HG02852 (cell line): ENCODE results near the gene TMC1.
"Not testable (repeated sequence)": the region's sequence is repeated elsewhere in the genome, so short reads cannot be mapped to it uniquely, and the experiment has no call there.

ENCODE experiments used
- ATAC-seq: cut with Tn5 transposase; IDR thresholded peaks from one replicate; pipeline ENCODE4 v1.9.1; 2021; ENCODE audit warnings: mild to moderate bottlenecking, moderate library complexity; ENCODE audit not compliant: unreplicated experiment

Gene TMC1

DNA sequence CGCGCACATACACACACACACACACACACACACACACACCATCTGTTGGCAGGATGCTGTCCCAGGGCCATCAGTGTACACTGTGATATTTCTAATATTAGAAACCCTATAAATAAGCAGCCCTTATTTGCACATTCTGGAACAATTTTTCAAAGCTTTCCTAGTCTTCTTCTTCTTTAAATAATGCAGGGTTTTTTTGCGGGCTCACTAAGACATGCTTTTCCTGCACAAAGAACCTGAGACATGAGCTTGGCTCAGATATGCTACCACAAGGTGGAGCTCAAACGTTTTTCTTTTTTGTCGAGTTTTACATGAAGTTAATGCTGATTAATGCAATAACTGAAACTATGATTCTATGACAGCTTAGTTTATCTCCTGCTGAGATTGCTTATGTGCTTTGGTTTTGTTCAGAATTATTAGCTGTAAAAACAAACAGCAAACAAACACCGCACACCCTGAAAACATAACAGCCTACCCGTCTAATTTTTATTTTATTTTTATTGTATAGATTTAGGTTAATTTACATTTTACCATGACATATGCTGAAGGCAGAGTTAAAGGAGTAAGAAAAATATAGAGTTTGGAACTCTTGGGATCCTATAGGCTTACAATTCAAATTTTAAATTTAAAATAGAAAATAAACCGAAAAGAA is 335.7 kb downstream of the TMC1 start:
- no peak for ATAC-seq

GRCh38 chr9:72857624-72857996 is 336.2 kb downstream of the TMC1 start:
- ATAC-seq = no peak

GRCh38 chr9:72858089-72858912 is 336.9 kb downstream of the TMC1 start:
- ATAC-seq = no peak

GRCh38 chr9:72862788-72863187 is 341.4 kb downstream of the TMC1 start:
- not testable (repeated sequence) for ATAC-seq

DNA sequence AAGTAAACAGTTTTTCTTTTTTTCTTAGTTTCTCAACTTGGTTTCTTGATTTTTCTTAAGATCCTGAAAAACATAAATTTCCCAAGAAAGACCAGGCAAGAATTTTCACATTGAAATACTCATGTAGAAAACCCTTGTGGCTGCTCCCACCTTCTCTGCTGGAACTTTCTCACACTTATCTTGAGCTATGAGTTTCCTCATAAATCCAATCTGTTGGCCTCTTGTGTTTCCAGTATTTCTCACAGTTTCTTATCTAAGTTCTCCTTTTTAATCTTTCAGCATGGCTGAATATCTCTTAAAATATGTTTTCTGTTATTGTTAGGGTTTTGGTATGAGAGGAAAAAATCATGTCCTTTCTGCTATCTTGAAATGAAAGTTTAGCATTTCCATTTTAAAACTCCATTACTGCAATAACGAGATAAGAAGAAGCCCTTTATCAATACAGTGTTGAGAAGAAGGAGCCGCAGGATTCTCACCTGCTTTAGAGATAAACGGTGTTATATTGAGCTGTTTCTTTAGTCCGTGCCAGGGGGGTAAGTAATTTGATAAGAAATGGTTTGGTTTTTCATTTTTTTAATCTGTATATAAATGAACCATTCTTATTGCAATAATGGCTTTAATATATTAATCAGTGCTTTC is 342.2 kb downstream of the TMC1 start:
- no peak for ATAC-seq

DNA sequence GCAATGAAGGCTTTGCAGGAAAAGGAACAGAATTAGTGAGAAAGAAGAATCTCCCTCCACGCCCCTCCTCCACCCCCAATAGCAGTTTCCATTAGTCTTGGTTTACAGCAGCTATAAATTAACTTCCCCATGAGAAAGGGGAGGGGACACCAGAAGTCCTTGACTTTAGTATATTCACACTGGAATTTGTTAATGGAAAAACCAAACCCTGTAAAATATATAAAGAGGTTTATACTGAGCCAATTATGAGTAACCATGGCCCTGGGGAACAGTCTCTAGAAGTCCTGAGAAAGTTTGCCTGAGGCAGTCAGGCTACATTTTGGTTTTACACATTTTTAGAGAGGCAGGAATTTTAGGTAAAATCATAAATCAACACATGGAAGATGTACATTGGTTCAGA is 342.9 kb downstream of the TMC1 start:
- no peak for ATAC-seq

GRCh38 chr9:72871685-72872084 is 350.3 kb downstream of the TMC1 start:
- no peak for ATAC-seq

GRCh38 chr9:72872718-72873117 is 351.3 kb downstream of the TMC1 start:
- ATAC-seq = no peak

GRCh38 chr9:72873456-72873855 is 352.0 kb downstream of the TMC1 start:
- ATAC-seq = no peak

DNA sequence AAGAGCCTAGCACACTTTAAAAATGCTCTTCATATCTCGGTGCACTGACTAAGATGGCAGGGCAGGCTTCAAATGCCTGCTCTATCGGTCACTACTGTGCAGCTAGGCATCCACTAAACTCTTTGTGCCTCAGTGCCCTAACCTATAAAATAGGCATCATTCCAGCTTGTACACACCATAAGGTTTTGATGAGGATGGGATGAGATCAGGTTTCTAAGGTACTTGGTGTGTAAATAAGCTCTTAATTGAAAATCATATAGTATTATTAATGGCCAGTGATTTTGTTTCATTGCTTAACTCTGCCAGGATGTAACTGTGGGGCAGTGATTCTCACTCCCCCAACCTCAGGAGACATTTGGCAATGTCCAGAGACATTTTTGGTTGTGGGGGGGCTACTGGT is 352.9 kb downstream of the TMC1 start:
- no peak for ATAC-seq

DNA sequence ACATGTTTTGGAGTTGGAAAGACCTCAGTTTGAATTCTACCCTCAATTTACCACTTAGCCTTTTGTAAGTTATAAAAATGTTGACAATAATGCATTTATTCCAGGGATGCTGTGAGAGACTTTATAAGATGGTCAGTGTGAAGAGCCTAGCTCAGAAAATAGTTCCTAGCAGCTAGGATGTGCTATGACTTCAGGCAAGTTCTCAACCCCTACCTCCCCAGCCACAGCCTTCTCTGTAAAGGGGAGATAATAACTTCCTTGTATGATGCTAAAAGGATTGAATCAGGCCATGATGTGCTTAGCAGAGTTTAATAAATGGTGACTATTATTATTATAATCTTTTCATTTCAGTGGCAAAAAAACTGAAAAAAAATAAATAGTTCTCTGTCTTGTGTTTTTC is 353.8 kb downstream of the TMC1 start:
- no peak for ATAC-seq

- no peak for ATAC-seq
Measured at GRCh38 chr9:72880821-72881220, 359.4 kb downstream of the TMC1 start.

GRCh38 chr9:72882117-72882775 is 360.8 kb downstream of the TMC1 start:
- ATAC-seq = no peak

- ATAC-seq = no peak
Measured at GRCh38 chr9:72883875-72884274, 362.5 kb downstream of the TMC1 start.

- ATAC-seq = no peak
Measured at GRCh38 chr9:72884508-72884907, 363.1 kb downstream of the TMC1 start.
